SU-DHL-6 (cell line): ENCODE measurements around the gene SRPK3.
"Not testable (repeated sequence)": the region's sequence is repeated elsewhere in the genome, so short reads cannot be mapped to it uniquely, and the experiment has no call there.

Experiments
- CTCF ChIP-seq: fragments of 200-600 bp; sonication (generic); IDR thresholded peaks from one replicate; pipeline ENCODE4 v1.5.1; 2017; ENCODE audit warnings: antibody characterized with exemption, mild to moderate bottlenecking, low read length, moderate library complexity; ENCODE audit not compliant: insufficient read depth, poor library complexity, severe bottlenecking
- EZH2phosphoT487 ChIP-seq: fragments of 200-600 bp; sonication (generic), shearing (Covaris generic); conservative IDR thresholded peaks from 2 replicates; pipeline ENCODE4 v1.6.1; 2018; ENCODE audit warnings: mild to moderate bottlenecking, antibody characterized with exemption, low read length, moderate library complexity, mixed read lengths

DNA sequence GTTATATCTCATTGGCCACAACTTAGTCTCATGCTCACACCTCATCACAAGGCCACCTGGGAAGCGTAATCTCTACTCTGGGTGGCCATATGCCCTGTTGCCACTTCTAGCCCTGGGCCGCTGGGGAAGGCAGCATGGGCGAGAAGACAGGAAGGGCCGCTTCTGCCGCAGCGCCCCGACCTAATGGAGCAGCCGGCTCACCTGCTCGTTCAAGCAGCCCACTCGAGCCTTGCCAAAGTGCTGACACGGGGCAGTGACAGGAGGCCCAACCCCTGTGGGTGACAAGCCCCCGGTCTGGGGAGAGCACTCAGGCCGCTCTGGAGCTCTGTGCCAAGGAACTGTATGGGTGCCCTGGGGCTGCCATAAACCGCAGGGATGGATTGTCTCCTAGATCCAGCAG lies 38.7 kb upstream of the SRPK3 start:
- not testable (repeated sequence) for TF ChIP-seq CTCF, EZH2phosphoT487
